Sigmoid colon (tissue), 4 donors: ENCODE results near the gene CDCA7L.

Source experiments
- EP300 ChIP-seq, 4 donors: sonication (generic); formaldehyde crosslinking; IDR thresholded peaks; one replicate each; pipeline ENCODE4 v1.6.1; 2017; ENCODE audit warnings: antibody characterized with exemption in 4 of 4
- TF ChIP-seq, protein P1 (sequence below), 4 experiments: fragments of 450-650 bp in 3 of 4; fragments of 200-600 bp in 1 of 4; IDR thresholded peaks; one replicate each; pipeline ENCODE4 v1.5.1; 2016 to 2019; ENCODE audit warnings: antibody characterized with exemption in 4 of 4, mild to moderate bottlenecking in 3 of 4, moderate library complexity in 2 of 4

DNA sequence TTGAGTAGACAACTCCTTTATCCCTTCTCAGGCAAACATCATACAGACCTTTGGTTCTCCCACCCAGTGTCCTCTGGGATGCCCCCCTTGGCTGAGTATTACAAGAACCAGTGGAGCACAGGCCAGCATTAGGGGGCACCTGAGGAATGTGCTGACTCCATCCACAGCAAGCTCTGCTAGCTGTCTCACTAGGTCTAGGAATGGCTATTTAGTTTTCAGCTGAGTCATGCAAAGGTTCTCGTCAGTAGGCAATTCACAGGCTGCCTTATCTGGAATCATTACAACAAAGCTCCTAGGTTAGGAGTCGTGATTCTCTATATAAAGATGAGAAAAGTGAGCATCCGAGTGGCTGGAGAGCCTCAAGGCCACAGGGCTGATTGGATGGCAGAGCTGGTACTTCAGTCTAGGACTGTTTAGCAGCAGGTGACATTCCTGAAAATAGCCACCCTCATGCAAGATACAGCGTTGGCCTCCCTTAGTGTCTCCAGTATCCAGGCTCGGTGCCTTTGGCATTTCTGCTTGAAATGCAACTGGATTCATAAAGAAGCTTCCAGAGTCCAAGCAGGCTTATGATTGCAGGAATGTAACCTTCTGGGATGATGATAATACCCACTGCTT lies 75.8 kb downstream of the CDCA7L start:
- TF ChIP-seq, protein P1, sequence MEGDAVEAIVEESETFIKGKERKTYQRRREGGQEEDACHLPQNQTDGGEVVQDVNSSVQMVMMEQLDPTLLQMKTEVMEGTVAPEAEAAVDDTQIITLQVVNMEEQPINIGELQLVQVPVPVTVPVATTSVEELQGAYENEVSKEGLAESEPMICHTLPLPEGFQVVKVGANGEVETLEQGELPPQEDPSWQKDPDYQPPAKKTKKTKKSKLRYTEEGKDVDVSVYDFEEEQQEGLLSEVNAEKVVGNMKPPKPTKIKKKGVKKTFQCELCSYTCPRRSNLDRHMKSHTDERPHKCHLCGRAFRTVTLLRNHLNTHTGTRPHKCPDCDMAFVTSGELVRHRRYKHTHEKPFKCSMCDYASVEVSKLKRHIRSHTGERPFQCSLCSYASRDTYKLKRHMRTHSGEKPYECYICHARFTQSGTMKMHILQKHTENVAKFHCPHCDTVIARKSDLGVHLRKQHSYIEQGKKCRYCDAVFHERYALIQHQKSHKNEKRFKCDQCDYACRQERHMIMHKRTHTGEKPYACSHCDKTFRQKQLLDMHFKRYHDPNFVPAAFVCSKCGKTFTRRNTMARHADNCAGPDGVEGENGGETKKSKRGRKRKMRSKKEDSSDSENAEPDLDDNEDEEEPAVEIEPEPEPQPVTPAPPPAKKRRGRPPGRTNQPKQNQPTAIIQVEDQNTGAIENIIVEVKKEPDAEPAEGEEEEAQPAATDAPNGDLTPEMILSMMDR (IDR thresholded peaks at IDR 0.05) = no peak
- no peak for TF ChIP-seq EP300 (IDR thresholded peaks at IDR 0.05)
